Measurements from ENCODE around the gene MAB21L1. TPM values are rescaled to one million over a fixed set of nuclear protein-coding genes. Genes with fewer than 3 reads are reported as not detected.

The MAB21L1 gene
- total RNA-seq, 6 donors from 2014 or later = 0.14 TPM; not detected in 5

GRCh38 chr13:35499676-35500075, 23.2 kb upstream of the MAB21L1 start:
- no peak for DNase-seq
- ATAC-seq (ENCODE audit: low FRiP score in 2 of 2) = no peak
- WGBS, 2 donors = 52 to 77% methylated on average over 4 of the region's 4 CpGs

GRCh38 chr13:35499196-35499662, 22.7 kb upstream of the MAB21L1 start:
- no peak for TF ChIP-seq EP300 (IDR thresholded peaks at IDR 0.05)
- TF ChIP-seq CTCF (IDR thresholded peaks at IDR 0.05) = no peak
- no peak for TF ChIP-seq POLR2AphosphoS5 (IDR thresholded peaks at IDR 0.05)
- TF ChIP-seq POLR2A (IDR thresholded peaks at IDR 0.05) = no peak
- Histone ChIP-seq H3K27ac (no peak overlapping the region), H3K4me3 (no peak overlapping the region), H3K9me3 (peaks cover 0 to 5% (median 0%) of the 10 kb centered on the region in 4 donors), H3K4me1 (peaks cover 0 to 7% (median 2%) of the 10 kb centered on the region in 4 donors), H3K27me3 (no peaks in the 10 kb centered on the region), H3K36me3 (no peaks in the 10 kb centered on the region)
- ATAC-seq (ENCODE audit: low FRiP score in 2 of 2) (peak; percentile 23 to 37), DNase-seq (no peak)
- 63 to 73% methylated on average over 2 of the region's 2 CpGs for WGBS, 2 donors

More at GRCh38 chr13:35499676-35500075, 23.2 kb upstream of the MAB21L1 start:
- peaks cover 0 to 3% (median 0%) of the 10 kb centered on the region in 4 donors for H3K9me3 ChIP-seq
- H3K27ac ChIP-seq = no peak overlapping the region
- no peaks in the 10 kb centered on the region for H3K36me3 ChIP-seq
- TF ChIP-seq POLR2AphosphoS5 (IDR thresholded peaks at IDR 0.05) = no peak
- TF ChIP-seq CTCF (IDR thresholded peaks at IDR 0.05) = no peak
- TF ChIP-seq EP300 (IDR thresholded peaks at IDR 0.05) = no peak
- TF ChIP-seq POLR2A (IDR thresholded peaks at IDR 0.05) = no peak
- H3K4me3 ChIP-seq = no peak overlapping the region
- no peaks in the 10 kb centered on the region for H3K27me3 ChIP-seq
- peaks cover 0 to 7% (median 2%) of the 10 kb centered on the region in 4 donors for H3K4me1 ChIP-seq

- TF ChIP-seq POLR2A (IDR thresholded peaks at IDR 0.05) (no peak), CTCF (IDR thresholded peaks at IDR 0.05) (no peak), EP300 (IDR thresholded peaks at IDR 0.05) (no peak), POLR2AphosphoS5 (IDR thresholded peaks at IDR 0.05) (no peak)
- H3K36me3 ChIP-seq = no peaks in the 10 kb centered on the region
- H3K9me3 ChIP-seq = peaks cover 0 to 5% (median 0%) of the 10 kb centered on the region in 4 donors
- H3K27me3 ChIP-seq = no peaks in the 10 kb centered on the region
- H3K27ac ChIP-seq = no peak overlapping the region
- ATAC-seq (ENCODE audit: low FRiP score in 2 of 2) = no peak
- peaks cover 0 to 7% (median 2%) of the 10 kb centered on the region in 4 donors for H3K4me1 ChIP-seq
- no peak overlapping the region for H3K4me3 ChIP-seq
- DNase-seq = no peak
Observed at GRCh38 chr13:35498231-35498630, 21.7 kb upstream of the MAB21L1 start.

- no peaks in the 10 kb centered on the region for H3K36me3 ChIP-seq
- 80 to 89% methylated on average over 2 of the region's 2 CpGs for WGBS, 2 donors
- TF ChIP-seq POLR2AphosphoS5 (IDR thresholded peaks at IDR 0.05) = no peak
- TF ChIP-seq EP300 (IDR thresholded peaks at IDR 0.05) = no peak
- TF ChIP-seq POLR2A (IDR thresholded peaks at IDR 0.05) = no peak
- no peak for TF ChIP-seq CTCF (IDR thresholded peaks at IDR 0.05)
- peaks cover 0 to 5% (median 0%) of the 10 kb centered on the region in 4 donors for H3K9me3 ChIP-seq
- peaks cover 0 to 7% (median 2%) of the 10 kb centered on the region in 4 donors for H3K4me1 ChIP-seq
- no peak overlapping the region for H3K4me3 ChIP-seq
- H3K27me3 ChIP-seq = no peaks in the 10 kb centered on the region
- ATAC-seq (ENCODE audit: low FRiP score in 2 of 2) (peak in 1 of 2 donors; percentile 43), DNase-seq (no peak)
- no peak overlapping the region for H3K27ac ChIP-seq
Observed at GRCh38 chr13:35496761-35497386, 20.4 kb upstream of the MAB21L1 start.

- no peak overlapping the region for H3K27ac ChIP-seq
- TF ChIP-seq CTCF (IDR thresholded peaks at IDR 0.05) = no peak
- no peak for TF ChIP-seq POLR2AphosphoS5 (IDR thresholded peaks at IDR 0.05)
- TF ChIP-seq EP300 (IDR thresholded peaks at IDR 0.05) = no peak
- TF ChIP-seq POLR2A (IDR thresholded peaks at IDR 0.05) = no peak
- WGBS, 2 donors = 53 to 71% methylated on average over 1 of the region's 1 CpG
- DNase-seq (no peak), ATAC-seq (ENCODE audit: low FRiP score in 2 of 2) (no peak)
- peaks cover 0 to 5% (median 0%) of the 10 kb centered on the region in 4 donors for H3K9me3 ChIP-seq
- H3K4me3 ChIP-seq = no peak overlapping the region
- peaks cover 0 to 7% (median 2%) of the 10 kb centered on the region in 4 donors for H3K4me1 ChIP-seq
- H3K27me3 ChIP-seq = no peaks in the 10 kb centered on the region
- H3K36me3 ChIP-seq = no peaks in the 10 kb centered on the region
Observed at GRCh38 chr13:35496006-35496405, 19.5 kb upstream of the MAB21L1 start.
